Effector CD8-positive, alpha-beta T cell (primary cell): ENCODE data around the gene CUTC.

Experiments
- DNase-seq: peaks from one replicate; lab custom pipeline; 2025; lab: John Stamatoyannopoulos, UW

CUTC gene

DNA sequence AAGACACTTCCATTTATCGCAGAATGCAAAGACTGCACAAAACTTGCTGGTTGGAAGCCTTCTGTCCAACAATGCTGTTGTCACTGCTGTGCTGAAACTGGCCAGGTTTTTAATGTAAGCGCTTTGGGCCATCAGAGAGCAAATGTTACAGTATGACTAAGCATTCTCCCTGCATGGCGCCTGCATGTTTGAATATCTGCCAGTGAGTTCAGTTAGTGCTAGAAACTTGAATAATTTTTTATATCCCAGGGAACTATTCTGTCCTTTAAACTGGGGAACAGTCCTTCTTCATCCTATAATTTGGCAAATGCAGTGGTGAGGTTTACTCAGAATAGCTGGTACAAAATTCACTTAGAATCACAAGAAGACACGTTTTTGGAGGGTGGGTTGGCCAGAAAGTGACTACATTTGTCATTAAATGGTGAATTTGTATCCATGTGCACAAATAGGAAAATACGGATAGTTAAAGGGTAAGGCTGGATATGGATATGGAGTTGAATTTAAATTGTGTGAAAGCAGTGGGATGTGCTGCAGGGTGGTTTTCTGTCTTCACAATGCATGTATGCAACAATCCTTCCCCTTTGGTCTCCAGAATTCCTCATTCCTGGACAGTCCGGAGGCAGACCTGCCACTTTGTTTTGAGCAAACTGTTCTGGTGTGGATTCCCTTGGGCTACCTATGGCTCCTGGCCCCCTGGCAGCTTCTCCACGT is 52.1 kb downstream of the CUTC start:
- DNase-seq: no peak

DNA sequence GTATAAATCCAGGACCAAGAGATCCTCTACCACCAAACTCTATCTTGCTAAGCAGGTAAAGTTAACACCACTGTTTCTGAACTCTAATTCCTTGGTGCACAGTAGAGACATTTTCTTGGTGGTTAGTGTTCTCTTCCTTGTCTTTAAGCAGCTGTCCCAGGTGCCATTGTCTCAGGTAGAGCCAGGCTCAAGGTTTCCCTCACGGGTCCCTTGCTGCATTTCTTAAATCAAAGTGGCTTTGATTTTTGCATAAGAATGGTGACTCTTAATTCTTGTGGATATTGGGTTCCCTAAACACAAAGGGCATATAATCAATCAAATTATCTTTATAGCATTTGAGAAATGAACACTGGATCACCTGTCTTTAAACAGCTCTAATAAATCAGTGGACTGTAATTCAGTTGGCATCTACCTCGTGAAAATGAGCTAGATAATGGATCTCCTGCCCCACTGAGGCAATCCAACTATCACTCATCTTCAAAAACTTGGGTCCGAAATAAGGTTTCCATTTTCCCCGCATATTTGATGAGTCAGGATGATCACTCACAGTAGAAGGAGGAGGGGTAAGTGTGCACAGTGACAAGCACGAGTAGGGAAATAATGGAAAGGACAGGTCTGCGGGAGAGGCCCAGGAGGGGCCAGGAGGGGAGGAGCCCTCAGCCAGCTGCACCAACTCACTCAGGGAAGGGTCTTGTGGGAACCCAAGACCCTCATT is 52.9 kb downstream of the CUTC start:
- DNase-seq: no peak

DNA sequence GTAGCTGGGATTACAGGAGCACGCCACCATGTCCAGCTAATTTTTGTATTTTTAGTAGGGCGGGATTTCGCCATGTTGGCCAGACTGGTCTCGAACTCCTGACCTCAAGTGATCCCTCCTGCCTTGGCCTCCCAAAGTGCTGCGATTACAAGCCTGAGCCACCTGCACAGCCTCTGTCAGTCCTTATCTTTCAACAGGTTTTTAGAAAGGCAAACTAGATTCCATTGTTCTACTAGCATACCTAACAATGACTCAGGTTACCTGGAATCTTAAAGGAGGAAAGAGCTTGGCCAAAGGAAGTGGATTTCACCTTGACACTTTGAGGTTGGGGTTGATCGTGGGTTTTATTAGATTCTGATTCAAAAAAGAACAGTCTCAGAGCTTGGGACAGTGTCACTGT is 53.6 kb downstream of the CUTC start:
- DNase-seq: no peak

DNA sequence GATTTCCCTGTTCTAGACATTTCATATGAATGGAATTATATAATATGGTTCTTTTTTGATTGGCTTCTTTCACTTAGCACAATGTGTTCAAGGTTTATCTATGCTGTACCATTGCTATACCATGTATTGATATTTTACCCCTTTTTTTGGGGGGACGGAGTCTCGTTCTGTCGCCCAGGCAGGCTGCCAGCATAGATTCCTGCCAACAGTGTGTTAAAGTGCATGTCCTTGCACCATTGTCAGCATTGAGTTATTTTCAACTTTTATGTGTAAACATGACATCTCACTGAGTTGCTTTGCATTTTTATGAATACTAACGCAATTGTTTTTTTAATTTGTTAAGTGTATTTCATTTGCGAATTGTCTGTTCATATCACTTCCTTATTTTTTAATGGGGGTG is 55.3 kb downstream of the CUTC start:
- DNase-seq: no peak

DNA sequence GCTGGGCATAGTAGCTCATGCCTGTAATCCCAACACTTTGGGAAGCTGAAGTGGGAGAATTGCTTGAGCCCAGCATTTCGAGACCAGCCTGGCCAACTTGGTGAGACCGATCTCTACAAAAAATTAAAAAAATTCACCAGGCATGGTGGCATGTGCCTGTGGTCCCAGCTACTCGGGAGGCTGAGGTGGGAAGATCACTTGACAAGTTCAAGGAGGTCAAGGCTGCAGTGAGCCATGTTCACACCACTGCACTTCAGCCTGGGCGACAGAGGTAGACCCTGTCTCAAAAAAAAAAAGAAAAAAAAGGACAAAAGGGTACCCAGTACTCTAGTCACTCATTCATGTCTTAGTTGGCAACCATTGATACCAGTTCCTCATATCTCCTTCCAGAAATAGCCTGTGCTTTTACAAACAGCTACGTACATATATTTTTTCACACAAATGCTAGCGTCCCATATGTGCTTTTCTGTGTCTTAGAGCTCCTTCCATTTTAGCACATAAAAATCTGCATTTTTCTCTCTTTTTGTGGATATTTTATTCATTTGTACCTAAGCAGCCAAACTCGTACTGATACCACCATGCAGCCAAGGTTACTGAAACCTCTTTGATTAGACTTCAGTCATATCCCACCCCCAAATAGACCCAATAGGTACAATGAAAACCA is 55.9 kb downstream of the CUTC start:
- no peak for DNase-seq

DNA sequence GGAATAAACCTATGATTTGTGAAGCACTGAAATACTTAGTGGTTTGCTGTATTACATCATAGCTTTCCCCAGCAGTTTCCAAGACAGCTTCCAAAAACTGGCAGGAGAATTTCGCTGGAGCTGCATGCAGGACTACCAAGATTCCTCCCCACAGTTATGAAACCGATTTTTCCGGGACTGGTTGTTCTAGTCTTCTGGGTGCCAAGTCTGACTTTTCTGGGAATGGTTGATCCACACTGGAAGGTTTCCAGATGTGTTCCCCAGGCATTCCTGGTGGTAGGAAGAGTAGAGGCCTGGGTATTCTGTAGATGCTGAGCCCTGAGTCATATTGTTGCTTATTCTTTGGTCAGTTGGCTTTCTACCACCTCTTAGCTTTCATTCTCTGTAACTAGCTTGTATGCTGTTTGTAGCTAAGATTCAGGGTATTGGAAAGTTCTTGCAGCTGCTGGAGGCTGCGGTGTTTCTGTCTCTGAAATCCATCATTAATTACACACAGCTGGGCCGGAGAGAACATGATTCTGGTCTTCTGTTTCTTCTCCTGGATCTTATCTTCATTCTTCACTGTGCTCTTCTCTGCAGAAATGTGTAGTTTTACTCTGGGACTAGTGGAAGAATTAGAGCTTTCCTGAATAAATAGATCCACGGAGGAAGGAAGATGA is 56.7 kb downstream of the CUTC start:
- no peak for DNase-seq

DNA sequence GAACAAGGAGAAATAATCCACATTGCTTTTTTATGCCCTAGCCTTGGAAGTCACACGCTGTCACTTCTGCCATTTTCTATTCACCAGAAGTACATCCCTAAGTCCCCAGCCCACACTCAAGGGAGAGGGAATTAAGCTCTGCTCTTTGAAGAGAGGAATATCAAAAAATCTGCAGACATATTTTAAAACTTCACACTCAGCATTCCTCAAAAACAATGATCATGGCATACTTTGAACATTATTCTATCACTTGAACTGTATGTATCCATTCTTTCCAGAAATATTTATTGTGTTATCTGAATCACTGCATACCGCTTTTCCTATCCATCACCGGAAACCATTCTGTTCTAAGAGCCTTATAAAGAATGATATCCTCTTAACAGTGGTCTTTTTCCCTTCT is 59.8 kb downstream of the CUTC start:
- no peak for DNase-seq

DNA sequence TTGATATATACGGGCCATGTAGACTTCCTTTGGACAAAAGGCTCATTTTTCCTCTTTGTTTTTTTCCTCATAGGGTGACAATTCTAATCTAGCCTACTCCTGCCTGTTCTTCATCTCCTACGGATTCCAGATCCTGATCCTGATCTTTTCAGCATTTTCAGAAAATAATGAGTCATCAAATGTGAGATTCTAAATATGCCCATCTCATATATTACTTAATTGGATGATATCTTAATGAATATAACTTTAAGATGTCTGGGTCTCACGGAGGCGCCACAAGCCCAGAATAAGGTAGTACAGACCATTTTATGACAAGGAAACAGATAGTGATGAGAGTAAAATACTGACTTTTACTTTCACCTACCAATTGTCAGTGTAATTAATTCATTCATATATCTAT is 61.8 kb downstream of the CUTC start:
- DNase-seq: no peak

DNA sequence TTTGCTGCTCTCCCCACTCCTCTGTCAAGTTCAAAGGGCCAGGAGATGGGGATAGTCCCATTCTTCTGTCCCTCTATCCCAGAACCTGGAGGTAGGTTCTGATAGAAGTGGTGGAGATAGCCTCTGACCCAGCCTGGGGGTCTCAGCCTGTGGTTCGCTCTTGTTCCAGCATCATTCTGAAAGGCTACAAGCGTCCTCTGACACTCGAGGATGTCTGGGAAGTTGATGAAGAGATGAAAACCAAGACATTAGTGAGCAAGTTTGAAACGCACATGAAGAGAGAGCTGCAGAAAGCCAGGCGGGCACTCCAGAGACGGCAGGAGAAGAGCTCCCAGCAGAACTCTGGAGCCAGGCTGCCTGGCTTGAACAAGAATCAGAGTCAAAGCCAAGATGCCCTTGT is 64.9 kb downstream of the CUTC start:
- DNase-seq: no peak

DNA sequence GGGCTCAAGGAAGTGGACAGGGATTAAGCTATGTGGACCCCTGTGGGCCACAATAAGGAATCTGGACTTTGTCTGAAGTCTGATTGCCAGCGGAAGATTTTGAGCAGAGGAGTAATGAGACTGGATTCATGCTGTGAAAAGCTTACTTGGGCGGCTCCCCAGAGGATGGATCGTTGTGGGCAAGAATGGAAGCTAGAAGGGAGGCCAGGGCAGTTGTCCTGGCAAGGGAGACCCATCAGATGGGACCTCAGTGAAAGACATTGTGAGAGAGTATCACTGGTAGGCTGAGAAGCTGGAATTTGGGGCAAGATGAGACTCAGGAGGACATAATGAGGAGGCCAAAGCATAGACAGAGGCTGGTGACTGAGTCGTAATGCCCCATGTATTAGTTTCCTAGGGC is 66.0 kb downstream of the CUTC start:
- no peak for DNase-seq

DNA sequence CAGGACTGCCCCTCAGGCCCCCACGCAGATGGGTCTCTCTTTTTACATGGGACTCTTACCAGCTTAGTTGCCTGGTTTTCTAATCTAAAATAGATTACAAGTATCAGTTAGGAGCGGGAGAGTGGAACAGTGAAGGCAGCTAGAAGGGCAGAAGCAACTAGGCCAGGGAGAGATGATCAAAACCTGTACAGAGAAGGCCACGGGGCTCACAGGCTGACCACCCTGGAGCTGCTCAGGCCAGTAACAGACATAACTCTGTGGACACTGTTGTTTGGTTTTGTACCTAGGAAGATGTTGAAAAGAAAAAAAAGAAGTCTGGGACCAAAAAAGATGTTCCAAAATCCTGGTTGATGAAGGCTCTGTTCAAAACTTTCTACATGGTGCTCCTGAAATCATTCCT is 66.9 kb downstream of the CUTC start:
- no peak for DNase-seq

DNA sequence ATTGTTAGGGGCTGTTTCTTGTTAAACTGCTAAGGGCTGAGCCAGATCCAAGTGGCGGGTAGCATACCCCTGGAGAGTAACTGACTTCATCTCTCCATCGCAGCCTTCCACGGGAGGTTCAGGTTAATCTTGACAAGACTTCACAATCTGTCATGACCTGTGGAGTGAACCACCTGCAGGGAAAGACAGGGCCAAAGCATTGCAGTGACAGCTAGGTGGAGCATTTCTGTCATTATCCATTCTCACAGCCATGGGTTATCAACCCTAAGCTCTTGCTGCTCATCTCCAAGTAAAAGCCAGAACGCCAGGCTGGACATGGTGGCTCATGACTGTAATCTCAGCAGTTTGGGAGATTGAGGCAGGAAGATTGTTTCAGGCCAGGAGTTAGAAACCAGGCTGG is 67.6 kb downstream of the CUTC start:
- DNase-seq: no peak

DNA sequence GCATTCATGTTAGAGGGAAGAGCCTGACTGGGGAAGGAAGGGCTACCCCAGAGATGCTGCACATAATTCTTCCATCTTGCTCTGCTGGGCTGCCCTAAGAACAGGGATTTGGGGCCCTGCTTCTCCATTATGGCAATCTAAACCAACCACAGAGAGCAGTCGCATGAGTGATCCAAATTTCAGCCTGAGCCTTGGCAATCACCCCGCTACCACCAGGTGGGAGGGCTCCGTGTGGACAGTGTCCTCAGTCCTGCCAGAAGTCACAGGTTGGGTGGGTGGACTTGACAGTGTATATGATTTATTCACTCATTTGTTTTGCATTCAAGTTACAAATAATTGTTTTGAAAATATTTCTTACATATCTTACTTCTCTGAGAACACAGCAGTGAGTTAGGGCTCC is 72.4 kb downstream of the CUTC start:
- no peak for DNase-seq

DNA sequence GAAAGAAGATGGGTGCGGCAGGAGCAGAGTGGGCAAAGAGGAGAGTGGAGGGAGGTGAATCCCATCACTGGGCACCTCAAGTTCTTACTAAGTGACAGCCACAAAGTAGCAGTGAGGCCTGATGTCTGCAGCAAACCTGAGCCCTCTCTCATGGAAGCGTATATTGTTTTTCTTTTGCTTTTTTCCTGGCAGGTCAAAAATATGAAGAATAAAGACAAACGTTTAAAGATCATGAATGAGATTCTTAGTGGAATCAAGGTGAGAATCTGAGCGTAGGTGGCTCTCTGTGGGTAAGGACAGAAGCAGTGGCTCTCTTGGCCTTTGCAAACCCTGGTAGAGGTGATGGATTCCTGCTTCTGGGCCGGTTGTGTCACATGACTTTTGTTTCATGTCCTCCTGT is 73.2 kb downstream of the CUTC start:
- no peak for DNase-seq
